OCI-LY7 (cell line): ENCODE data around the gene OPCML.

Experiments
- EZH2phosphoT487 ChIP-seq: fragments of 200-600 bp; sonication (generic); IDR thresholded peaks from 2 replicates; pipeline ENCODE4 v1.6.1; 2018; ENCODE audit warnings: low read depth, borderline replicate concordance, mild to moderate bottlenecking, mixed run types, antibody characterized with exemption, low read length, moderate library complexity, mixed read lengths
- TF ChIP-seq, protein P1 (sequence below): fragments of 200-600 bp; sonication (generic); conservative IDR thresholded peaks from 2 replicates; pipeline ENCODE4 v1.5.1; 2014; ENCODE audit warnings: mild to moderate bottlenecking, antibody characterized with exemption, low read length, moderate library complexity, mixed read lengths

GRCh38 chr11:133362156-133362555 lies 170.1 kb downstream of the OPCML start:
- TF ChIP-seq, protein P1, sequence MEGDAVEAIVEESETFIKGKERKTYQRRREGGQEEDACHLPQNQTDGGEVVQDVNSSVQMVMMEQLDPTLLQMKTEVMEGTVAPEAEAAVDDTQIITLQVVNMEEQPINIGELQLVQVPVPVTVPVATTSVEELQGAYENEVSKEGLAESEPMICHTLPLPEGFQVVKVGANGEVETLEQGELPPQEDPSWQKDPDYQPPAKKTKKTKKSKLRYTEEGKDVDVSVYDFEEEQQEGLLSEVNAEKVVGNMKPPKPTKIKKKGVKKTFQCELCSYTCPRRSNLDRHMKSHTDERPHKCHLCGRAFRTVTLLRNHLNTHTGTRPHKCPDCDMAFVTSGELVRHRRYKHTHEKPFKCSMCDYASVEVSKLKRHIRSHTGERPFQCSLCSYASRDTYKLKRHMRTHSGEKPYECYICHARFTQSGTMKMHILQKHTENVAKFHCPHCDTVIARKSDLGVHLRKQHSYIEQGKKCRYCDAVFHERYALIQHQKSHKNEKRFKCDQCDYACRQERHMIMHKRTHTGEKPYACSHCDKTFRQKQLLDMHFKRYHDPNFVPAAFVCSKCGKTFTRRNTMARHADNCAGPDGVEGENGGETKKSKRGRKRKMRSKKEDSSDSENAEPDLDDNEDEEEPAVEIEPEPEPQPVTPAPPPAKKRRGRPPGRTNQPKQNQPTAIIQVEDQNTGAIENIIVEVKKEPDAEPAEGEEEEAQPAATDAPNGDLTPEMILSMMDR, result no peak
- TF ChIP-seq EZH2phosphoT487, result no peak
